GM12892 (cell line): ENCODE results near the gene SPON1.
"Not testable (repeated sequence)": the region's sequence is repeated elsewhere in the genome, so short reads cannot be mapped to it uniquely, and the experiment has no call there.

Experiments
- DNase-seq: peaks from one replicate; pipeline ENCODE4 v3.0.0; 2011; ENCODE audit not compliant: insufficient read length
- FAIRE-seq: peaks from 2 replicates; lab custom pipeline; 2011; peaks lifted over from hg19 to GRCh38; lab: Jason Lieb, UNC
- POLR2A ChIP-seq: IDR thresholded peaks from 2 replicates; pipeline ENCODE4 v1.6.1; 2011; ENCODE audit warnings: low read depth, low read length, control low read depth
- POLR2AphosphoS5 ChIP-seq: IDR thresholded peaks from 2 replicates; pipeline ENCODE4 v1.6.1; 2011; ENCODE audit warnings: low read depth, low read length, control low read depth
- TAF1 ChIP-seq: IDR thresholded peaks from 2 replicates; pipeline ENCODE4 v1.6.1; 2011; ENCODE audit warnings: low read depth, mild to moderate bottlenecking, control low read depth, low read length, borderline replicate concordance

The SPON1 gene

GRCh38 chr11:14059491-14059890 lies 97.0 kb downstream of the SPON1 start:
- no peak for DNase-seq
- FAIRE-seq, result no peak
- TF ChIP-seq TAF1 (no peak), POLR2A (no peak), POLR2AphosphoS5 (no peak)

GRCh38 chr11:14061721-14062120 lies 99.2 kb downstream of the SPON1 start:
- DNase-seq (no peak), FAIRE-seq (no peak)
- TF ChIP-seq TAF1 (no peak), POLR2A (no peak), POLR2AphosphoS5 (no peak)

- no peak for FAIRE-seq
- TF ChIP-seq TAF1 (no peak), POLR2AphosphoS5 (no peak), POLR2A (no peak)
- DNase-seq, result no peak
Measured at GRCh38 chr11:14065141-14065540, 102.6 kb downstream of the SPON1 start.

GRCh38 chr11:14065681-14066080 lies 103.2 kb downstream of the SPON1 start:
- TF ChIP-seq POLR2AphosphoS5, result no peak
- TF ChIP-seq TAF1, result no peak
- TF ChIP-seq POLR2A, result no peak
- FAIRE-seq, result no peak
- no peak for DNase-seq

- DNase-seq (no peak), FAIRE-seq (no peak)
- TF ChIP-seq POLR2A (no peak), POLR2AphosphoS5 (no peak), TAF1 (no peak)
Measured at GRCh38 chr11:14067686-14068085, 105.2 kb downstream of the SPON1 start.

- DNase-seq (no peak), FAIRE-seq (no peak)
- no peak for TF ChIP-seq POLR2AphosphoS5
- no peak for TF ChIP-seq TAF1
- TF ChIP-seq POLR2A, result no peak
Measured at GRCh38 chr11:14070896-14071295, 108.4 kb downstream of the SPON1 start.

- TF ChIP-seq POLR2A (no peak), TAF1 (no peak), POLR2AphosphoS5 (no peak)
- peak; percentile 9 for FAIRE-seq
- no peak for DNase-seq
Measured at GRCh38 chr11:14073849-14074476, 111.4 kb downstream of the SPON1 start.

- FAIRE-seq (no peak), DNase-seq (no peak)
Measured at GRCh38 chr11:14075118-14076078, 112.9 kb downstream of the SPON1 start.

GRCh38 chr11:14079011-14079410 lies 116.5 kb downstream of the SPON1 start:
- TF ChIP-seq TAF1, result no peak
- no peak for TF ChIP-seq POLR2AphosphoS5
- TF ChIP-seq POLR2A, result no peak
- FAIRE-seq (no peak), DNase-seq (no peak)

More at GRCh38 chr11:14075118-14076078, 112.9 kb downstream of the SPON1 start:
- TF ChIP-seq POLR2A, result no peak
- TF ChIP-seq POLR2AphosphoS5, result no peak
- TF ChIP-seq TAF1, result no peak

GRCh38 chr11:14079797-14080196 lies 117.3 kb downstream of the SPON1 start:
- FAIRE-seq (no peak), DNase-seq (no peak)

GRCh38 chr11:14081581-14082231 lies 119.2 kb downstream of the SPON1 start:
- no peak for DNase-seq
- FAIRE-seq, result no peak
- TF ChIP-seq TAF1, result no peak
- no peak for TF ChIP-seq POLR2A
- no peak for TF ChIP-seq POLR2AphosphoS5

More at GRCh38 chr11:14079797-14080196, 117.3 kb downstream of the SPON1 start:
- TF ChIP-seq TAF1 (no peak), POLR2A (no peak), POLR2AphosphoS5 (no peak)

- TF ChIP-seq POLR2AphosphoS5 (no peak), TAF1 (no peak), POLR2A (no peak)
- FAIRE-seq (no peak), DNase-seq (no peak)
Measured at GRCh38 chr11:14082338-14082737, 119.8 kb downstream of the SPON1 start.

- DNase-seq, FAIRE-seq: not testable (repeated sequence)
Measured at GRCh38 chr11:14088861-14089260, 126.3 kb downstream of the SPON1 start.
